Chondrocyte (in vitro differentiated cells): Measurements from ENCODE around the gene MAPKAP1. TPM values are rescaled to one million over a fixed set of nuclear protein-coding genes. Genes with fewer than 3 reads are reported as not detected.

Source experiments
- DNase-seq: peaks from one replicate; pipeline ENCODE4 v3.0.0; 2021; ENCODE audit warnings: mixed read lengths, low spot score
- H3K27ac Mint-ChIP-seq: one replicate; pipeline ENCODE4 v1.8.0; 2021; ENCODE audit warnings: mild to moderate bottlenecking, moderate library complexity, mixed read lengths; ENCODE audit not compliant: unreplicated experiment
- H3K27me3 Mint-ChIP-seq: 2 replicates; pipeline ENCODE4 v1.8.0; 2021; ENCODE audit warnings: low read depth, mixed read lengths
- H3K36me3 Mint-ChIP-seq: 2 replicates; pipeline ENCODE4 v1.8.0; 2021; ENCODE audit warnings: low read depth, mixed read lengths
- H3K4me1 Mint-ChIP-seq: 2 replicates; pipeline ENCODE4 v1.8.0; 2021; ENCODE audit warnings: low read depth, mild to moderate bottlenecking, mixed read lengths
- H3K4me3 Mint-ChIP-seq: one replicate; pipeline ENCODE4 v1.8.0; 2021; ENCODE audit warnings: mild to moderate bottlenecking, moderate library complexity, mixed read lengths; ENCODE audit not compliant: unreplicated experiment
- H3K9me3 Mint-ChIP-seq: 2 replicates; pipeline ENCODE4 v1.8.0; 2021; ENCODE audit warnings: low read depth, mixed read lengths
- total RNA-seq: library from RNA; stranded (reverse); gene quantifications from 3 replicates; pipeline ENCODE4 v1.2.1, GENCODE V29; 2021
- TF ChIP-seq, protein P1 (sequence below): fragments of 200-600 bp; sonication (generic); IDR thresholded peaks from 2 replicates; pipeline ENCODE4 v1.5.0; 2021; ENCODE audit warnings: antibody characterized with exemption, mild to moderate bottlenecking, moderate library complexity

The MAPKAP1 gene
- total RNA-seq, 1 donor from 2014 or later = 91.5 TPM

DNA sequence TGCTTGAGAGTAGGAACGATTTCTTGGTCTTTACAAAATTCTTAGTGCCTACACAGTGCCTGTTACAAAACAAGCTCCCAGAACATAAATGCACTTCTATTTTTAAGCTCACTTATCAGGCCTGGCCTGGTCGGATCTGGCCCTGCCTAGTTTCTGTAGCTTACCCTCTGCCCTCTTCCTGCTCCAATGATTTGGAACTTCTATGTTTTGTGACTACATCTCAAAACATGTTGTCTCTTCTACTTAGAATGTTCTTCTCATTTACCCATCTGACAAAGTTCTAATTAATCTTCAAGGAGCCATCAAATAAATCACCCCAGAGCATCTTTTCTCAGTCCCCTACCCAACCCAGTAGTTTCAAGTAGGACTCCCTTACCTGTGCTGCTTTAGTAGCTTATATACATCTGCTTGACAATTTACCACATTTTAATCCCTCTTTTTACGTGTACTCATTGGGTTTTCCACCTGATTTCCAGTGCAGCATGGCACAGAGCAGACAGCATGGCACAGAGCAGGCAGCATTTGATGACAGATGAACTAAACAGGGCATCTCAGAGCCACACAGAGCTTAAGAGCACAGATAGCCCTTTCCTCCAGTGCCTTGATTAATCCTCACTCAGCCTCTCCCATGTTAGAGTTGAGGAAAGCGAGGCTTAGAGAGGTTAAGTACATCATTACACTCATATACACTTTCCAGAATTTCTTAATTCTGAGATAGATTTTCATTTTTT is 171.9 kb downstream of the MAPKAP1 start:
- Mint-ChIP-seq H3K9me3 (no peaks in the 10 kb centered on the region), H3K36me3 (peaks cover 2% of the 10 kb centered on the region), H3K4me1 (peaks cover 9% of the 10 kb centered on the region), H3K27ac (no peak overlapping the region), H3K4me3 (no peak overlapping the region), H3K27me3 (no peaks in the 10 kb centered on the region)
- TF ChIP-seq, protein P1, sequence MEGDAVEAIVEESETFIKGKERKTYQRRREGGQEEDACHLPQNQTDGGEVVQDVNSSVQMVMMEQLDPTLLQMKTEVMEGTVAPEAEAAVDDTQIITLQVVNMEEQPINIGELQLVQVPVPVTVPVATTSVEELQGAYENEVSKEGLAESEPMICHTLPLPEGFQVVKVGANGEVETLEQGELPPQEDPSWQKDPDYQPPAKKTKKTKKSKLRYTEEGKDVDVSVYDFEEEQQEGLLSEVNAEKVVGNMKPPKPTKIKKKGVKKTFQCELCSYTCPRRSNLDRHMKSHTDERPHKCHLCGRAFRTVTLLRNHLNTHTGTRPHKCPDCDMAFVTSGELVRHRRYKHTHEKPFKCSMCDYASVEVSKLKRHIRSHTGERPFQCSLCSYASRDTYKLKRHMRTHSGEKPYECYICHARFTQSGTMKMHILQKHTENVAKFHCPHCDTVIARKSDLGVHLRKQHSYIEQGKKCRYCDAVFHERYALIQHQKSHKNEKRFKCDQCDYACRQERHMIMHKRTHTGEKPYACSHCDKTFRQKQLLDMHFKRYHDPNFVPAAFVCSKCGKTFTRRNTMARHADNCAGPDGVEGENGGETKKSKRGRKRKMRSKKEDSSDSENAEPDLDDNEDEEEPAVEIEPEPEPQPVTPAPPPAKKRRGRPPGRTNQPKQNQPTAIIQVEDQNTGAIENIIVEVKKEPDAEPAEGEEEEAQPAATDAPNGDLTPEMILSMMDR = no peak
- DNase-seq = no peak

DNA sequence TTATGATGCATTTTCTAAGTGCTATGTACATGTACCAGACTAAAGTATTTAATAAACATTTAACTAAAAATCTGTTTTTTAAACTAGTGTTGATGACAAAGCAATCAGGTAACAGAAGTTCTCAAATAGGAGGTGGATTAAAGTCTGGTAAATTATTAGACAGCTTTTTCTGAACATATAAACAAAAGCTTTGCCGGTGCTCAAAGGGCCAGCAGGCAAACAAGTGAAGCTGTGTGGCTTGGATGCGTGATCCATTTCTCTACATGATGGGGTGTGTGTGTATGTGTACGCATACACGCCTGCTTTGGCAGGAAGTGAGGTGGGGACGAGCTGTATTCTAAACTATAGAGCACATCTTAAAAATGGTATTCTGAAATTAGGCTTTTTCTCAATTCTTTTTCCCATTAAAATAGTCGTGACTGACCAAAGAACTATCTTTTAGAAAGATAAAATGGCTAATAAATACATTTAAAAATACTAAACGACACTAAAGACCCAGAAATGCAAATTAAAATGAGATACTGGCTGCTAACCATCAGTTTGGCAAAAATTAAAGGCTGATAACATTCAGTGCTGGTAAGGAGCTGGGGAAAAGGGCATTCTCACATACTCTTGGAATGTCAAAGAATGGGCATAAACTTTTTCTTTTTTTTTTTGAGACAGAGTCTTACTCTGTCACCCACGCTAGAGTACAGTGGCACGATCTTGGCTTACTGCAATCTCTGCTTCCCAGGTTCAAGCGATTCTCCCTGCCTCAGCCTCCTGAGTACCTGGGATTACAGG is 174.0 kb downstream of the MAPKAP1 start:
- Mint-ChIP-seq H3K9me3 (no peaks in the 10 kb centered on the region), H3K4me3 (no peak overlapping the region), H3K36me3 (peaks cover 2% of the 10 kb centered on the region), H3K27me3 (no peaks in the 10 kb centered on the region), H3K4me1 (peaks cover 6% of the 10 kb centered on the region), H3K27ac (no peak overlapping the region)
- TF ChIP-seq, protein P1 = no peak
- DNase-seq = no peak

DNA sequence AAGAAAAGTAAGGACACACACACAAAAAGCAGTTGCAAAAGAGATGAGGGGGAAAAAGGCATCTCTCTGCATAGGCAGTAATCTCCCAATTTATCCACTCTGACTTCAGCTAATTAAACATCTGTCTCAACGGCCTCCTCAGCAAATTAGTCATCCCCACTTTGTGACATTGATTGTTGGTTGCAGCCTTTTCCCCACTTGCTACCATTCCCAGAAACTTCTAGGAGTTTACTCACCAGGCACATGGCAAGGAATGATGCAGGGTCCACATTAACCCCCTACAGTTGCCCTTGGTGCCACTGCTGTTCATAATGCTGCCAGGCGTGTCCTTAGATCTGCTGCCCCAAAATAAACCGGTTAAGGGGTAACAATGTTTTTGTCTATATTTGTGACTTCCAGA is 174.6 kb downstream of the MAPKAP1 start:
- DNase-seq = no peak

DNA sequence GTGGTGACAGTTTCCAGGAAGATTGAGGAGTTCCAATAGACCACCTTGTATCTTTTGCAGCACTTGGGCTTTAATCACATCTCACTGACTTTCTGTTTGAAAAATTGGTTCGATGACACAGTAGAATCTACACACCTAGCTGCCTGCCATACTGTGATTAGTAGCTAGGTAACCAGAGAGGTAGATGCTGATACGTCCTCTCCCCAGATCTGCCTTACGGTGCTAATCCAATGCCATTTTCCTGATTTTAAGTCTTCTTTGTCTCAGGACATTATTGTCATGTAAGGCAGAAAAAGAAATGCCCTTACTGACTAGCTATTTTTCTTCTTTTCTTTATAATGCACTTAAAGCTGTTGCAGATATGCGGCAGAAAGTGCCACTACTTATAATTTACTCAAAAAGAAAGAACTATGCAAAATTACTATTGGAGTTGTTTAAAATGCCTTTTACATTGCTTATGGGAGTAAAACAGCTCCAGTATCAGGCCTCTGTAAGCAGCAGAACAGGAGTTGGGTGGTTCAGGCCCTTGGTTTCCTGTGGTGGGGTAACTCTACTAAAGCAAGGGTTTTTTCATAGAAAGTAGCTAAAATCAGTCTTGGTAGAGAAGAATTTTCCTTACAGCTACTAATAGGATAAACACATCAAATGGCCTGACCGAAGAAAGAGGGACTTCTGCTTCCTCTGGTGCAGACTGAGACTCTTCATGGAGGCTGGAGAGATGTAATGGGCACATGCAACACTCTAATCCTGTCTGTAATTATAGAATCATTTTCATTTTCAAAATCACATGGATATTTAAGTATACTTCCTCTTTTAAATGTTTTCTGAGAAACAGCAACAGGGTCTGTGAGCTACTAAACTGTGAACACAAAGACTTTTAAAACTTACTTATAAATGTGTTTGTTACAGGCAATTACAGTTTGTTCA is 177.2 kb downstream of the MAPKAP1 start:
- no peaks in the 10 kb centered on the region for H3K9me3 Mint-ChIP-seq
- H3K27ac Mint-ChIP-seq = peak overlapping the region; percentile 55
- no peak for DNase-seq
- no peaks in the 10 kb centered on the region for H3K27me3 Mint-ChIP-seq
- peaks cover 33% of the 10 kb centered on the region for H3K4me1 Mint-ChIP-seq
- TF ChIP-seq, protein P1 = no peak
- H3K4me3 Mint-ChIP-seq = no peak overlapping the region
- peaks cover 2% of the 10 kb centered on the region for H3K36me3 Mint-ChIP-seq

More for the DNA sequence above, 174.6 kb downstream of the MAPKAP1 start:
- H3K4me1 Mint-ChIP-seq = peaks cover 12% of the 10 kb centered on the region
- H3K4me3 Mint-ChIP-seq = no peak overlapping the region
- H3K27me3 Mint-ChIP-seq = no peaks in the 10 kb centered on the region
- TF ChIP-seq, protein P1 = no peak
- H3K9me3 Mint-ChIP-seq = no peaks in the 10 kb centered on the region
- peaks cover 2% of the 10 kb centered on the region for H3K36me3 Mint-ChIP-seq
- H3K27ac Mint-ChIP-seq = no peak overlapping the region

DNA sequence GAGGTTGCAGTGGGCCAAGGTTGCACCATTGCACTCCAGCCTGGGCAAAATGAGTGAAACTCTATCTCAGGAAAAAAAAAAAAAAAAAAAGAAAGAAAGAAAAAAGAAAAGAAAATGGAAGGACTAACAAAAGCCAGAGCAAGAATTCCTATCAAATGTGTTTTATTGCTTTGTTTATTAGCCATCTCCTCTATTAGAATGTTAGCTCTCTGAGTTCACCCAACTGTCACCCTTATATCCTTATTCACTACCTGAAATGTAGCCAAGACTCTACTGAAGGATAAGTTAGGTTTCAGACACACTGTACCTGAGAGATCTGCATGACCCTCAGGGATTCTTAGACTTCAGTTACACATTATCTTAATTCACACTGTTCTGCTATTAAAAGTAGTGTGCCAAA is 177.9 kb downstream of the MAPKAP1 start:
- no peak for DNase-seq
- peaks cover 36% of the 10 kb centered on the region for H3K4me1 Mint-ChIP-seq
- TF ChIP-seq, protein P1 = no peak
- no peaks in the 10 kb centered on the region for H3K27me3 Mint-ChIP-seq
- no peaks in the 10 kb centered on the region for H3K9me3 Mint-ChIP-seq
- H3K36me3 Mint-ChIP-seq = peaks cover 2% of the 10 kb centered on the region
- H3K4me3 Mint-ChIP-seq = no peak overlapping the region
- no peak overlapping the region for H3K27ac Mint-ChIP-seq
